ENCODE results near the gene JPH2.

The JPH2 gene

GRCh38 chr20:44176833-44177534 is 10.0 kb downstream of the JPH2 start:
- DNase-seq (ENCODE audit: low read depth): no peak
- TF ChIP-seq MAX (IDR thresholded peaks at IDR 0.05; ENCODE audit: low read depth, low read length) (no peak), MYC (IDR thresholded peaks at IDR 0.05; ENCODE audit: low read depth, low read length) (no peak), POLR2A (IDR thresholded peaks at IDR 0.05; ENCODE audit: extremely low read depth, insufficient read length) (no peak)
- TF ChIP-seq, protein P1, sequence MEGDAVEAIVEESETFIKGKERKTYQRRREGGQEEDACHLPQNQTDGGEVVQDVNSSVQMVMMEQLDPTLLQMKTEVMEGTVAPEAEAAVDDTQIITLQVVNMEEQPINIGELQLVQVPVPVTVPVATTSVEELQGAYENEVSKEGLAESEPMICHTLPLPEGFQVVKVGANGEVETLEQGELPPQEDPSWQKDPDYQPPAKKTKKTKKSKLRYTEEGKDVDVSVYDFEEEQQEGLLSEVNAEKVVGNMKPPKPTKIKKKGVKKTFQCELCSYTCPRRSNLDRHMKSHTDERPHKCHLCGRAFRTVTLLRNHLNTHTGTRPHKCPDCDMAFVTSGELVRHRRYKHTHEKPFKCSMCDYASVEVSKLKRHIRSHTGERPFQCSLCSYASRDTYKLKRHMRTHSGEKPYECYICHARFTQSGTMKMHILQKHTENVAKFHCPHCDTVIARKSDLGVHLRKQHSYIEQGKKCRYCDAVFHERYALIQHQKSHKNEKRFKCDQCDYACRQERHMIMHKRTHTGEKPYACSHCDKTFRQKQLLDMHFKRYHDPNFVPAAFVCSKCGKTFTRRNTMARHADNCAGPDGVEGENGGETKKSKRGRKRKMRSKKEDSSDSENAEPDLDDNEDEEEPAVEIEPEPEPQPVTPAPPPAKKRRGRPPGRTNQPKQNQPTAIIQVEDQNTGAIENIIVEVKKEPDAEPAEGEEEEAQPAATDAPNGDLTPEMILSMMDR (IDR thresholded peaks at IDR 0.05; ENCODE audit: low read depth, low read length): no peak
- no peak overlapping the region for H3K4me3 ChIP-seq (ENCODE audit: low read depth, low read length)

GRCh38 chr20:44174996-44175765 is 11.8 kb downstream of the JPH2 start:
- DNase-seq (ENCODE audit: low read depth): no peak
- TF ChIP-seq MYC (IDR thresholded peaks at IDR 0.05; ENCODE audit: low read depth, low read length): no peak
- TF ChIP-seq MAX (IDR thresholded peaks at IDR 0.05; ENCODE audit: low read depth, low read length): no peak
- TF ChIP-seq, protein P1 (IDR thresholded peaks at IDR 0.05; ENCODE audit: low read depth, low read length): no peak
- no peak for TF ChIP-seq POLR2A (IDR thresholded peaks at IDR 0.05; ENCODE audit: extremely low read depth, insufficient read length)
- no peak overlapping the region for H3K4me3 ChIP-seq (ENCODE audit: low read depth, low read length)

DNA sequence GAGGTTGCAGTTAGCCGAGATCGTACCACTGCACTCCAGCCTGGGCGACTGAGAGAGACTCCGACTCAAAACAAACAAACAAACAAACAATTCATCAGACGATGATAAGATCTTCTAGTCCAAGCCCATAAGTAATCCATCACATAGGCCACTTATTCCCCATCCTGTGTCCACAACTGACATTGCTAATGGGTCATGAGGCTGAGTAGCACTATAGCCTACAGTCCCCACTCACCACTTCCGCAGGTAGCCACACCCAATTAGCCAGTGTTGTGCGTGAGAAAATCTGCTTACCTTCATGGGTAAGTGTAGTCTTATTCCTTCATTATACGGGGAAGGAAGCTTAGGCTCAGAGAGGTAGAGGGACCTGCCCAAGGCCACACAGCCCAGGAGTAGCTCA is 13.1 kb downstream of the JPH2 start:
- TF ChIP-seq MYC (IDR thresholded peaks at IDR 0.05; ENCODE audit: low read depth, low read length): no peak
- TF ChIP-seq, protein P1 (IDR thresholded peaks at IDR 0.05; ENCODE audit: low read depth, low read length): no peak
- TF ChIP-seq POLR2A (IDR thresholded peaks at IDR 0.05; ENCODE audit: extremely low read depth, insufficient read length): no peak
- no peak for TF ChIP-seq MAX (IDR thresholded peaks at IDR 0.05; ENCODE audit: low read depth, low read length)
- H3K4me3 ChIP-seq (ENCODE audit: low read depth, low read length): no peak overlapping the region
- no peak for DNase-seq (ENCODE audit: low read depth)

DNA sequence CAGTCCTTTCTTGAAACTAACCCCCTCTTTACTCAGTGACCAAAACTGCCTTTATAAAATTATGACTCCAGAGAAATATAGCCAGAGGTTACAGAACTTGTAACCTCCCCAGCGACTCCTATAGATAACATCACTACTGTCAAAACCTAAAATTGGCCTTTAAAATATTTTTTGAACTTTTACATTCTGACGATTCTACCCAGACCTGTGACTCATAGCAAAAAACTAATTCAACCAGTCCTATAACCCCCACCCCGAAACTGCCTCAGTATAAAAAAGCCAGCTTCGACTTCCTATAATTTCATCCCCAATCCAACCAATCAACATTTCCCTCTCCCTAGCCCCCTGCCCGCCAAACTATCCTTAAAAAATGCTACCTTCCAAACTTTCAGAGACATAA is 13.9 kb downstream of the JPH2 start:
- no peak for DNase-seq (ENCODE audit: low read depth)
- TF ChIP-seq POLR2A (IDR thresholded peaks at IDR 0.05; ENCODE audit: extremely low read depth, insufficient read length): no peak
- TF ChIP-seq, protein P1 (IDR thresholded peaks at IDR 0.05; ENCODE audit: low read depth, low read length): no peak
- TF ChIP-seq MAX (IDR thresholded peaks at IDR 0.05; ENCODE audit: low read depth, low read length): no peak
- no peak for TF ChIP-seq MYC (IDR thresholded peaks at IDR 0.05; ENCODE audit: low read depth, low read length)

GRCh38 chr20:44172572-44172950 is 14.4 kb downstream of the JPH2 start:
- TF ChIP-seq, protein P1 (IDR thresholded peaks at IDR 0.05; ENCODE audit: low read depth, low read length): no peak
- TF ChIP-seq MAX (IDR thresholded peaks at IDR 0.05; ENCODE audit: low read depth, low read length) (no peak), POLR2A (IDR thresholded peaks at IDR 0.05; ENCODE audit: extremely low read depth, insufficient read length) (no peak), MYC (IDR thresholded peaks at IDR 0.05; ENCODE audit: low read depth, low read length) (no peak)
- no peak overlapping the region for H3K4me3 ChIP-seq (ENCODE audit: low read depth, low read length)
- DNase-seq (ENCODE audit: low read depth): no peak

More for the DNA sequence above, 13.9 kb downstream of the JPH2 start:
- H3K4me3 ChIP-seq (ENCODE audit: low read depth, low read length): no peak overlapping the region
